A673 (cell line): Measurements from ENCODE around the gene ITGB3.

ENCODE experiments used
- EZH2 ChIP-seq: fragments of 200-600 bp; sonication (generic); IDR thresholded peaks from 2 replicates; pipeline ENCODE4 v1.6.1; 2017; ENCODE audit warnings: borderline replicate concordance, low read depth, mild to moderate bottlenecking, mixed read lengths, antibody characterized with exemption, low read length; ENCODE audit not compliant: poor library complexity, severe bottlenecking
- TF ChIP-seq, protein P1 (sequence below): fragments of 300-800, 200-600 bp; sonication (generic); conservative IDR thresholded peaks from 2 replicates; pipeline ENCODE4 v1.5.1; 2017; ENCODE audit warnings: low read depth, mild to moderate bottlenecking, antibody characterized with exemption, low read length, moderate library complexity, mixed read lengths

DNA sequence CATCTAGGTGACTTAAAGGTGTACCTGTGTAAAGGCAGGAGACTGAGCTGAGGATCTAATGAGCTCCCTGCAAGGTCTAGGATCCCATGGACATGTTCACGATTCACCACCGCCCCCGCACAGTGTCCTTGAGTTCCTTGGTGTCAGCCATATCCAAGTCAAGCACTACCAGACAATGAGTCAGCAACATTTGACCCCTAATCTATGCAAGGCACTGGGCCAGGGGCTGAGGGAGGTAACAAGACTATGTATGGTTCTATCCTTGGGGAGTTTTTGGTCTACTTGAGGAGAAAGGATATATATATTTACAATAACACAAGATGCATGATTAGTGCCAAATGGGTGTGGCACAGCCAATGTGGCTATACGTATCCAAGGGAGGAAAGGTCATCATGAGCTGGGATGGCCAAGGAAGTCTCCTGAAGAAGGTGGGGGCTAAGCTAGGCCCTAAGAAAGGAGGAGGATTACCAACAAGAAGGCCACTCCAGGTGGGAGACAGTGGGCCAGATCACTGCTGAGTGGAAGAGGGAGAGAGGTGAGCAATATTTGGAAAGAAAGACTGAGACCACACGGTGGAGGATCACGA lies 35.0 kb downstream of the ITGB3 start:
- TF ChIP-seq, protein P1, sequence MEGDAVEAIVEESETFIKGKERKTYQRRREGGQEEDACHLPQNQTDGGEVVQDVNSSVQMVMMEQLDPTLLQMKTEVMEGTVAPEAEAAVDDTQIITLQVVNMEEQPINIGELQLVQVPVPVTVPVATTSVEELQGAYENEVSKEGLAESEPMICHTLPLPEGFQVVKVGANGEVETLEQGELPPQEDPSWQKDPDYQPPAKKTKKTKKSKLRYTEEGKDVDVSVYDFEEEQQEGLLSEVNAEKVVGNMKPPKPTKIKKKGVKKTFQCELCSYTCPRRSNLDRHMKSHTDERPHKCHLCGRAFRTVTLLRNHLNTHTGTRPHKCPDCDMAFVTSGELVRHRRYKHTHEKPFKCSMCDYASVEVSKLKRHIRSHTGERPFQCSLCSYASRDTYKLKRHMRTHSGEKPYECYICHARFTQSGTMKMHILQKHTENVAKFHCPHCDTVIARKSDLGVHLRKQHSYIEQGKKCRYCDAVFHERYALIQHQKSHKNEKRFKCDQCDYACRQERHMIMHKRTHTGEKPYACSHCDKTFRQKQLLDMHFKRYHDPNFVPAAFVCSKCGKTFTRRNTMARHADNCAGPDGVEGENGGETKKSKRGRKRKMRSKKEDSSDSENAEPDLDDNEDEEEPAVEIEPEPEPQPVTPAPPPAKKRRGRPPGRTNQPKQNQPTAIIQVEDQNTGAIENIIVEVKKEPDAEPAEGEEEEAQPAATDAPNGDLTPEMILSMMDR, result no peak
- no peak for TF ChIP-seq EZH2
